ENCODE data around the gene LDB3. TPM values are rescaled to one million over a fixed set of nuclear protein-coding genes. Genes with fewer than 3 reads are reported as not detected.

The LDB3 gene
- polyA plus RNA-seq, 1 donor (not counting 4 experiments of a cell fraction or from before 2014, with no cell fraction given), result 0.01 TPM

GRCh38 chr10:86686972-86687371, 18.7 kb downstream of the LDB3 start:
- no peak for TF ChIP-seq EZH2 (IDR thresholded peaks at IDR 0.05; ENCODE audit: low read length)
- TF ChIP-seq CTCF (optimal IDR thresholded peaks at IDR 0.05 in 1 of 3, IDR thresholded peaks at IDR 0.05 in 1 of 3, conservative IDR thresholded peaks at IDR 0.05 in 1 of 3; ENCODE audit: extremely low read depth in 1 of 3, insufficient read depth in 2 of 3, low read length in 3 of 3), result no peak

GRCh38 chr10:86687750-86688149, 19.4 kb downstream of the LDB3 start:
- H3K27ac ChIP-seq (ENCODE audit: control insufficient read depth, insufficient read depth, low read length), result no peak overlapping the region
- no peaks in the 10 kb centered on the region for H3K9me3 ChIP-seq (ENCODE audit: control insufficient read depth, low read depth, low read length)
- H3K9me1 ChIP-seq (ENCODE audit: control insufficient read depth, extremely low read depth, insufficient read depth, low read length), result no peaks in the 10 kb centered on the region
- no peak for FAIRE-seq
- TF ChIP-seq EZH2 (IDR thresholded peaks at IDR 0.05; ENCODE audit: low read length) (no peak), CTCF (optimal IDR thresholded peaks at IDR 0.05 in 1 of 3, IDR thresholded peaks at IDR 0.05 in 1 of 3, conservative IDR thresholded peaks at IDR 0.05 in 1 of 3; ENCODE audit: extremely low read depth in 1 of 3, insufficient read depth in 2 of 3, low read length in 3 of 3) (no peak)
- H3K4me1 ChIP-seq (ENCODE audit: control insufficient read depth, extremely low read depth, insufficient read depth, low read length), result no peaks in the 10 kb centered on the region
- H4K20me1 ChIP-seq (ENCODE audit: control insufficient read depth, extremely low read depth, insufficient read depth, low read length), result no peaks in the 10 kb centered on the region
- H3K9ac ChIP-seq (ENCODE audit: control insufficient read depth, extremely low read depth, insufficient read depth, low read length), result no peak overlapping the region
- no peak overlapping the region for H3K4me2 ChIP-seq (ENCODE audit: control insufficient read depth, extremely low read depth, insufficient read depth, low read depth, low read length)
- H3K36me3 ChIP-seq (ENCODE audit: control insufficient read depth in 2 of 2, extremely low read depth in 1 of 2, insufficient read depth in 2 of 2, low read length in 2 of 2), result no peaks in the 10 kb centered on the region
- no peak overlapping the region for H2AFZ ChIP-seq (ENCODE audit: control insufficient read depth, low read length)
- H3K27me3 ChIP-seq (ENCODE audit: control insufficient read depth, extremely low read depth, insufficient read depth, low read length), result peaks cover 27% of the 10 kb centered on the region
- no peak for DNase-seq (ENCODE audit: low read depth, low spot score)
- H3K79me2 ChIP-seq (ENCODE audit: control insufficient read depth, insufficient read depth, low read length), result no peaks in the 10 kb centered on the region
- H3K4me3 ChIP-seq (ENCODE audit: control insufficient read depth in 2 of 3, extremely low read depth in 1 of 3, insufficient read depth in 2 of 3, low read depth in 1 of 3, low read length in 3 of 3), result no peak overlapping the region
- dilution Hi-C loops (cut with MboI; ENCODE audit: extremely low pct_ligation_motif_present, low sequenced_read_pairs), result no loop called here

More at GRCh38 chr10:86686972-86687371, 18.7 kb downstream of the LDB3 start:
- H2AFZ ChIP-seq (ENCODE audit: control insufficient read depth, low read length), result no peak overlapping the region
- H3K27me3 ChIP-seq (ENCODE audit: control insufficient read depth, extremely low read depth, insufficient read depth, low read length), result peaks cover 31% of the 10 kb centered on the region
- no peaks in the 10 kb centered on the region for H3K9me3 ChIP-seq (ENCODE audit: control insufficient read depth, low read depth, low read length)
- DNase-seq (ENCODE audit: low read depth, low spot score), result no peak
- no peaks in the 10 kb centered on the region for H3K4me1 ChIP-seq (ENCODE audit: control insufficient read depth, extremely low read depth, insufficient read depth, low read length)
- H3K4me3 ChIP-seq (ENCODE audit: control insufficient read depth in 2 of 3, extremely low read depth in 1 of 3, insufficient read depth in 2 of 3, low read depth in 1 of 3, low read length in 3 of 3), result no peak overlapping the region
- no peaks in the 10 kb centered on the region for H3K36me3 ChIP-seq (ENCODE audit: control insufficient read depth in 2 of 2, extremely low read depth in 1 of 2, insufficient read depth in 2 of 2, low read length in 2 of 2)
- H3K9ac ChIP-seq (ENCODE audit: control insufficient read depth, extremely low read depth, insufficient read depth, low read length), result no peak overlapping the region
- no peaks in the 10 kb centered on the region for H4K20me1 ChIP-seq (ENCODE audit: control insufficient read depth, extremely low read depth, insufficient read depth, low read length)
- H3K9me1 ChIP-seq (ENCODE audit: control insufficient read depth, extremely low read depth, insufficient read depth, low read length), result no peaks in the 10 kb centered on the region
- dilution Hi-C loops (cut with MboI; ENCODE audit: extremely low pct_ligation_motif_present, low sequenced_read_pairs), result no loop called here
- FAIRE-seq, result no peak
- H3K27ac ChIP-seq (ENCODE audit: control insufficient read depth, insufficient read depth, low read length), result no peak overlapping the region
- H3K79me2 ChIP-seq (ENCODE audit: control insufficient read depth, insufficient read depth, low read length), result no peaks in the 10 kb centered on the region
- H3K4me2 ChIP-seq (ENCODE audit: control insufficient read depth, extremely low read depth, insufficient read depth, low read depth, low read length), result no peak overlapping the region

All from keratinocyte (primary cell).